NB4 (cell line): ENCODE results near the gene PHRF1.

Experiments used
- DNase-seq: peaks from one replicate; pipeline ENCODE4 v3.0.0; 2010; ENCODE audit warnings: low read depth
- H3K4me3 ChIP-seq: one replicate; pipeline ENCODE4 v1.5.1; 2011; ENCODE audit warnings: mild to moderate bottlenecking, low read depth, low read length, moderate library complexity
- CTCF ChIP-seq: IDR thresholded peaks from one replicate; pipeline ENCODE4 v1.5.1; 2012; ENCODE audit warnings: low read depth, low read length
- MAX ChIP-seq: IDR thresholded peaks from 2 replicates; pipeline ENCODE4 v1.6.1; 2011; ENCODE audit warnings: low read depth, low read length
- MYC ChIP-seq: IDR thresholded peaks from 2 replicates; pipeline ENCODE4 v1.6.1; 2011; ENCODE audit warnings: low read depth, low read length
- POLR2A ChIP-seq: IDR thresholded peaks from 2 replicates; pipeline ENCODE4 v1.6.1; 2011; ENCODE audit warnings: mild to moderate bottlenecking; ENCODE audit not compliant: insufficient read length; ENCODE audit errors: extremely low read depth

The PHRF1 gene

GRCh38 chr11:567011-567628, 9.2 kb upstream of the PHRF1 start:
- no peak for DNase-seq
- peak overlapping the region; percentile 49 for H3K4me3 ChIP-seq
- no peak for TF ChIP-seq CTCF
- TF ChIP-seq MAX: no peak
- no peak for TF ChIP-seq MYC
- no peak for TF ChIP-seq POLR2A

- DNase-seq: no peak
- TF ChIP-seq MAX (no peak), POLR2A (no peak), CTCF (no peak), MYC (no peak)
- peak overlapping the region; percentile 49 for H3K4me3 ChIP-seq
Measured at GRCh38 chr11:567629-568292, 8.5 kb upstream of the PHRF1 start.

GRCh38 chr11:568306-569157, 7.7 kb upstream of the PHRF1 start:
- peak; percentile 94 for DNase-seq
- peak; percentile 35; the same call in 1 of the 2 replicates for TF ChIP-seq MYC
- TF ChIP-seq MAX: no peak; the same call in 1 of the 2 replicates
- TF ChIP-seq POLR2A: no peak
- TF ChIP-seq CTCF: no peak
- peak overlapping the region; percentile 50 for H3K4me3 ChIP-seq

- DNase-seq: no peak
- TF ChIP-seq CTCF: no peak
- no peak for TF ChIP-seq MYC
- no peak for TF ChIP-seq POLR2A
- no peak for TF ChIP-seq MAX
- H3K4me3 ChIP-seq: peak overlapping the region; percentile 50
Measured at GRCh38 chr11:569158-569885, 6.9 kb upstream of the PHRF1 start.

GRCh38 chr11:571802-572185, 4.5 kb upstream of the PHRF1 start:
- H3K4me3 ChIP-seq: no peak overlapping the region
- no peak for DNase-seq
- TF ChIP-seq CTCF (no peak), MAX (no peak), MYC (no peak), POLR2A (no peak)
